GM19455 (cell line): ENCODE results near the gene RCAN1.

ENCODE experiments used
- ATAC-seq: cut with Tn5 transposase; IDR thresholded peaks from one replicate; pipeline ENCODE4 v1.9.1; 2021; ENCODE audit not compliant: unreplicated experiment

Gene RCAN1

GRCh38 chr21:34614628-34615486, at the start of gene RCAN1:
RCAN1 (minus strand) TSS chr21:34615113; CDS start chr21:34615011, 102 bp downstream.
- peak; percentile 96 for ATAC-seq

GRCh38 chr21:34661848-34662247, 46.9 kb upstream of the RCAN1 start:
- ATAC-seq, result no peak

- no peak for ATAC-seq
Measured at GRCh38 chr21:34653522-34653921, 38.6 kb upstream of the RCAN1 start.

GRCh38 chr21:34651642-34652041, 36.7 kb upstream of the RCAN1 start:
- no peak for ATAC-seq

GRCh38 chr21:34650861-34651431, 36.0 kb upstream of the RCAN1 start:
- ATAC-seq, result no peak

GRCh38 chr21:34649400-34649799, 34.5 kb upstream of the RCAN1 start:
- no peak for ATAC-seq

- no peak for ATAC-seq
Measured at GRCh38 chr21:34648739-34649297, 33.9 kb upstream of the RCAN1 start.

- ATAC-seq, result no peak
Measured at GRCh38 chr21:34647555-34647954, 32.6 kb upstream of the RCAN1 start.

- ATAC-seq, result no peak
Measured at GRCh38 chr21:34644825-34645224, 29.9 kb upstream of the RCAN1 start.

- ATAC-seq, result peak; percentile 47
Measured at GRCh38 chr21:34642211-34643075, 27.5 kb upstream of the RCAN1 start.

GRCh38 chr21:34640858-34641257, 25.9 kb upstream of the RCAN1 start:
- ATAC-seq, result no peak

- peak; percentile 50 for ATAC-seq
Measured at GRCh38 chr21:34639882-34640788, 25.2 kb upstream of the RCAN1 start.

GRCh38 chr21:34639250-34639649, 24.3 kb upstream of the RCAN1 start:
- no peak for ATAC-seq

GRCh38 chr21:34636961-34637360, 22.0 kb upstream of the RCAN1 start:
- no peak for ATAC-seq

GRCh38 chr21:34635307-34635706, 20.4 kb upstream of the RCAN1 start:
- no peak for ATAC-seq

GRCh38 chr21:34632498-34632897, 17.6 kb upstream of the RCAN1 start:
- no peak for ATAC-seq

- ATAC-seq, result no peak
Measured at GRCh38 chr21:34630536-34631143, 15.7 kb upstream of the RCAN1 start.

GRCh38 chr21:34626131-34626530, 11.2 kb upstream of the RCAN1 start:
- no peak for ATAC-seq

GRCh38 chr21:34625030-34625593, 10.2 kb upstream of the RCAN1 start:
- ATAC-seq, result no peak
